Measurements from ENCODE around the gene UBC. TPM values are rescaled to one million over a fixed set of nuclear protein-coding genes. Genes with fewer than 3 reads are reported as not detected.

UBC gene
- total RNA-seq, 1 experiment from 2014 or later, result 1,259 TPM

GRCh38 chr12:124947013-124947412 lies 32.6 kb upstream of the UBC start:
- H3K27me3 ChIP-seq (ENCODE audit: insufficient read depth, low read length), result no peaks in the 10 kb centered on the region
- no peak overlapping the region for H3K27ac ChIP-seq (ENCODE audit: low read depth, low read length)
- no peak for ATAC-seq
- no peak for TF ChIP-seq FOSL1 (IDR thresholded peaks at IDR 0.05; ENCODE audit: low read depth)
- TF ChIP-seq REST (IDR thresholded peaks at IDR 0.05; ENCODE audit: low read depth), result no peak
- TF ChIP-seq SRF (IDR thresholded peaks at IDR 0.05; ENCODE audit: low read depth), result no peak
- no peak for TF ChIP-seq RAD21 (IDR thresholded peaks at IDR 0.05; ENCODE audit: low read depth)
- no peak for TF ChIP-seq POLR2AphosphoS5 (IDR thresholded peaks at IDR 0.05; ENCODE audit: low read depth, low read length)
- TF ChIP-seq, protein P1, sequence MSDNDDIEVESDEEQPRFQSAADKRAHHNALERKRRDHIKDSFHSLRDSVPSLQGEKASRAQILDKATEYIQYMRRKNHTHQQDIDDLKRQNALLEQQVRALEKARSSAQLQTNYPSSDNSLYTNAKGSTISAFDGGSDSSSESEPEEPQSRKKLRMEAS (IDR thresholded peaks at IDR 0.05), result no peak
- TF ChIP-seq EZH2 (IDR thresholded peaks at IDR 0.05), result no peak
- TF ChIP-seq, protein P2, sequence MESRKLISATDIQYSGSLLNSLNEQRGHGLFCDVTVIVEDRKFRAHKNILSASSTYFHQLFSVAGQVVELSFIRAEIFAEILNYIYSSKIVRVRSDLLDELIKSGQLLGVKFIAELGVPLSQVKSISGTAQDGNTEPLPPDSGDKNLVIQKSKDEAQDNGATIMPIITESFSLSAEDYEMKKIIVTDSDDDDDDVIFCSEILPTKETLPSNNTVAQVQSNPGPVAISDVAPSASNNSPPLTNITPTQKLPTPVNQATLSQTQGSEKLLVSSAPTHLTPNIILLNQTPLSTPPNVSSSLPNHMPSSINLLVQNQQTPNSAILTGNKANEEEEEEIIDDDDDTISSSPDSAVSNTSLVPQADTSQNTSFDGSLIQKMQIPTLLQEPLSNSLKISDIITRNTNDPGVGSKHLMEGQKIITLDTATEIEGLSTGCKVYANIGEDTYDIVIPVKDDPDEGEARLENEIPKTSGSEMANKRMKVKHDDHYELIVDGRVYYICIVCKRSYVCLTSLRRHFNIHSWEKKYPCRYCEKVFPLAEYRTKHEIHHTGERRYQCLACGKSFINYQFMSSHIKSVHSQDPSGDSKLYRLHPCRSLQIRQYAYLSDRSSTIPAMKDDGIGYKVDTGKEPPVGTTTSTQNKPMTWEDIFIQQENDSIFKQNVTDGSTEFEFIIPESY (IDR thresholded peaks at IDR 0.05; ENCODE audit: extremely low read depth, insufficient replicate concordance, low read length), result no peak
- TF ChIP-seq EGR1 (IDR thresholded peaks at IDR 0.05; ENCODE audit: low read depth), result no peak
- TF ChIP-seq, protein P3, sequence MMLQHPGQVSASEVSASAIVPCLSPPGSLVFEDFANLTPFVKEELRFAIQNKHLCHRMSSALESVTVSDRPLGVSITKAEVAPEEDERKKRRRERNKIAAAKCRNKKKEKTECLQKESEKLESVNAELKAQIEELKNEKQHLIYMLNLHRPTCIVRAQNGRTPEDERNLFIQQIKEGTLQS (IDR thresholded peaks at IDR 0.05), result no peak
- TF ChIP-seq CBX3 (IDR thresholded peaks at IDR 0.05; ENCODE audit: low read depth), result no peak
- no peak for TF ChIP-seq TCF7L2 (IDR thresholded peaks at IDR 0.05; ENCODE audit: borderline replicate concordance, extremely low read depth, insufficient read depth, insufficient read length)
- no peak for TF ChIP-seq SP1 (IDR thresholded peaks at IDR 0.05; ENCODE audit: low read depth)
- TF ChIP-seq ELF1 (IDR thresholded peaks at IDR 0.05; ENCODE audit: borderline replicate concordance, low read depth), result no peak
- no peak for TF ChIP-seq EZH2phosphoT487 (IDR thresholded peaks at IDR 0.05; ENCODE audit: borderline replicate concordance)
- no peak for TF ChIP-seq CTCF (IDR thresholded peaks at IDR 0.05 in 2 of 3, conservative IDR thresholded peaks at IDR 0.05 in 1 of 3; ENCODE audit: borderline replicate concordance in 1 of 3, insufficient read depth in 1 of 3, low read depth in 2 of 3, low read length in 2 of 3)
- no peak for TF ChIP-seq CEBPB (IDR thresholded peaks at IDR 0.05; ENCODE audit: low read depth)
- peaks cover 0 to under 1% of the 10 kb centered on the region in 2 experiments; a peak in 1 of 4 replicates for H3K4me1 ChIP-seq (ENCODE audit: control insufficient read depth in 1 of 2, insufficient read depth in 2 of 2, low read length in 2 of 2)
- no peaks in the 10 kb centered on the region for H3K9me2 ChIP-seq (ENCODE audit: insufficient read depth)
- H3K36me3 ChIP-seq (ENCODE audit: control insufficient read depth in 1 of 2, insufficient read depth in 2 of 2, low read length in 2 of 2), result peaks cover 3 to 23% of the 10 kb centered on the region in 2 experiments; a peak in 3 of 4 replicates
- intact Hi-C loops (cut with micrococcal nuclease), result no loop called here
- H3K79me2 ChIP-seq (ENCODE audit: insufficient read depth, low read length), result no peaks in the 10 kb centered on the region
- no peak overlapping the region for H3K9ac ChIP-seq (ENCODE audit: low read length)
- no peaks in the 10 kb centered on the region for H4K20me1 ChIP-seq (ENCODE audit: insufficient read depth)
- DNase-seq (ENCODE audit: low read depth, low spot score), result no peak
- H3K9me3 ChIP-seq (ENCODE audit: control insufficient read depth in 1 of 2, insufficient read depth in 1 of 2, low read depth in 1 of 2, low read length in 2 of 2), result no peaks in the 10 kb centered on the region
- RAD21 ChIA-PET (ENCODE audit: low non-redundant PET in 1 of 2, low total read pairs in 2 of 2, uncharacterized antibody in 2 of 2, unreplicated experiment in 2 of 2), result no interaction called here
- BruUV-seq (replicated peaks), result no TSS peak
- H3K4me2 ChIP-seq (ENCODE audit: low read length), result no peak overlapping the region
- H2AFZ ChIP-seq (ENCODE audit: low read depth, low read length, poor library complexity, severe bottlenecking), result no peak overlapping the region
- POLR2A ChIA-PET, result no interaction called here
- H3K4me3 ChIP-seq (replicated peaks in 1 of 2; ENCODE audit: low read depth in 1 of 2, low read length in 2 of 2), result no peak overlapping the region
- CTCF ChIA-PET, result no interaction called here
